Gastroesophageal sphincter (tissue), 4 donors: ENCODE data around the gene INCENP. TPM values are rescaled to one million over a fixed set of nuclear protein-coding genes. Genes with fewer than 3 reads are reported as not detected.

Experiments used
- ATAC-seq: fragments of 150-250 bp; one replicate; pipeline ENCODE4 v1.9.1; 2016; ENCODE audit warnings: mild to moderate bottlenecking, moderate library complexity
- H3K27ac ChIP-seq, 4 donors: fragments of 200-600 bp; sonication (generic) in 3 of 4; 1 replicate in 3 of 4; 2 replicates in 1 of 4; pipeline ENCODE4 v1.5.1; 2016 to 2019
- H3K27me3 ChIP-seq: fragments of 200-600 bp; sonication (generic); one replicate; pipeline ENCODE4 v1.5.1; 2019
- H3K36me3 ChIP-seq, 2 donors: fragments of 200-600 bp; sonication (generic); one replicate each; pipeline ENCODE4 v1.5.1; 2019; ENCODE audit warnings: control low read depth in 1 of 2
- H3K4me1 ChIP-seq, 3 donors: fragments of 200-600 bp; sonication (generic); 1 replicate in 2 of 3; 2 replicates in 1 of 3; pipeline ENCODE4 v1.5.1; 2016 to 2019; ENCODE audit warnings: control low read depth in 2 of 3
- H3K4me3 ChIP-seq, 2 donors: fragments of 200-600 bp; sonication (generic); one replicate each; pipeline ENCODE4 v1.5.1; 2019; ENCODE audit warnings: mild to moderate bottlenecking in 1 of 2, moderate library complexity in 1 of 2
- H3K9me3 ChIP-seq, 3 donors: fragments of 200-600 bp; sonication (generic); one replicate each; pipeline ENCODE4 v1.5.1; 2017 to 2019; ENCODE audit warnings: control low read depth in 2 of 3
- CTCF ChIP-seq, 4 experiments: fragments of 200-600 bp in 2 of 4; fragments of 450-650 bp in 2 of 4; sonication (generic) in 1 of 4; IDR thresholded peaks; one replicate each; pipeline ENCODE4 v1.5.1; 2017 to 2019; ENCODE audit warnings: antibody characterized with exemption in 4 of 4, mild to moderate bottlenecking in 2 of 4, moderate library complexity in 2 of 4
- EP300 ChIP-seq: sonication (generic); formaldehyde crosslinking; IDR thresholded peaks from one replicate; pipeline ENCODE4 v1.6.1; 2017; ENCODE audit warnings: antibody characterized with exemption, mild to moderate bottlenecking
- POLR2A ChIP-seq, 2 donors: fragments of 450-650 bp; IDR thresholded peaks; one replicate each; pipeline ENCODE4 v1.6.1; 2017; ENCODE audit warnings: antibody characterized with exemption in 2 of 2, mild to moderate bottlenecking in 2 of 2, moderate library complexity in 1 of 2
- POLR2AphosphoS5 ChIP-seq: sonication (generic); formaldehyde crosslinking; IDR thresholded peaks from one replicate; pipeline ENCODE4 v1.6.1; 2017; ENCODE audit warnings: antibody characterized with exemption
- WGBS, 2 donors: methylation state at CpG; one replicate each; pipeline ENCODE4 v1.1.5; 2018; ENCODE audit warnings: low coverage in 1 of 2; 5-methylcytosine and 5-hydroxymethylcytosine counted together
- total RNA-seq, 4 donors: library from RNA; depleted of rRNA; stranded (reverse); fragments of >200 nt; gene quantifications; one replicate each; pipeline ENCODE4 v1.1.0, GENCODE V29; 2016

Gene INCENP
- total RNA-seq, 4 donors from 2014 or later: 10.5 to 28.3 (median 16.8) TPM

DNA sequence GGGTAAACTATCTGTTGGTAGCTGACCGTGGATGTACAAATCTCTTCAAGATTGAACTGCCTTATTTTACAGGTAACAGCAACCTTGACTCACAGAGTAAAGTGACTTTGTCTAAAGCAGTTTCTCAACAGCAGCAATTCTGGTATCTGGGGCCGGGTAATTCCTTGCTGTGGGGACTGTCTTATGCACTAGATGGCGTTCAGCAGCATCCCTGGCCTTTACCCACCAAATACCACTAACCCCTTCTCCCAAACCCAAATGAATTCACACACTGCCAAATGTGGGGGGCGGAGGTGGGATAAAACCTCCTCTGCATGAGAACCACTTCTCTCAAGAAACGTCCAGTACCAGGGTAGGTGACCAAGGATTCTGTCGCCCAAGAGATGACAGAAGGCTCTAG lies 1.7 kb upstream of the INCENP start:
- no peak overlapping the region for H3K4me3 ChIP-seq
- 51 to 62% methylated on average over 4 to 5 of the region's 6 CpGs for WGBS, 2 donors
- TF ChIP-seq EP300 (no peak), CTCF (IDR thresholded peaks at IDR 0.05) (no peak), POLR2A (IDR thresholded peaks at IDR 0.05) (no peak), POLR2AphosphoS5 (no peak)

DNA sequence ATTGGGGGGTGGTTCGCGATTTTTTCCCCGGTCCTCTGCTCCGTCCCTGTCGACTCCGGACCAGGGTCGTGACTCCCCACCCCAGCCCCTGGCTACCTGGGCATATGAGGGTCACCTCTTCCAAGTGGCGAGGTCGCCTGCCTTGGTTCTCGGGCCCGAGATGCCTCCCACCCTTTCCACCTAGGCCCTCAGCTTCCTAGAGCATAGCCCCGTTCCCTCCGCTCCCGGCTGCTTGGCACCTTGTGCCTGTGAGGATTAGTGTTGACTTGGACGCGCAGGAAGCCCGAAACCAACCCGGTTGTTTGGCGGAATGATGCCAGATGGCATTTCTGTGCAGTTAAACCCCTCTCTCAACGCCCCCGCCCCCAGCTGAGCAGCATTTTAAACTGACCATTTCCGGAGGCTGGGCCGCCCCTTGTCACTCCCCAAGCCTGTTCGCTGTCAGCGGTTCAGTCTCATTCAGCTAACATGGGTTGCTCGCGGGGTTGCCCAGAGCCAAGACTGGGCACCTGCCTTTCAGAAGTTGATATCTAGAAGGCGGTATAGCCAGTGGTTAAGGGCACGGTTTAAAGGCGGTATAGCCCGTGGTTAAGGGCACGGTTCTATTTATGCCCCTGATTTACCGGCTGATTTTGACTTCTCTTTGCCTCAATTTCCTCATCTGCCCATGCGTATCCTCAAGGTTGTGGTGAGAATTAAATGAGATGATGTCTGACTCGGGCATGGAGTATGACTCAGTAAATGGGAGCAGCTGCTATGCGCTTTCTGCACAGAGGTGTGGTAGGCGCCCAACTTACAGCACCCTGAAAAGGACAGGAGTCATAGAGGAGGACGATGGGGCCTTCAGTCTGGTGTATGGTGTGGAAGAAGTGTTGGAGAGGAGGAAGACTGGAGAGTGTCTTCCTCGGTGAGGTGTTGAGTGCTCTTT lies 639 bp downstream of the INCENP start:
- H3K4me1 ChIP-seq: peaks cover 0 to 22% (median 9%) of the 10 kb centered on the region in 3 donors
- no peak for TF ChIP-seq POLR2AphosphoS5
- TF ChIP-seq POLR2A (IDR thresholded peaks at IDR 0.05): no peak
- no peaks in the 10 kb centered on the region for H3K9me3 ChIP-seq
- ATAC-seq: peak; percentile 4
- peak overlapping the region; percentile 51 to 86 for H3K4me3 ChIP-seq
- peak overlapping the region in 3 of 4 donors; percentile 65 to 79 (median 68) for H3K27ac ChIP-seq
- H3K36me3 ChIP-seq: peaks cover 0 to 15% of the 10 kb centered on the region in 2 donors
- no peaks in the 10 kb centered on the region for H3K27me3 ChIP-seq
- 5 to 7% methylated on average over 14 of the region's 39 CpGs for WGBS, 2 donors

More for the DNA sequence above, 1.7 kb upstream of the INCENP start:
- Histone ChIP-seq H3K36me3 (no peaks in the 10 kb centered on the region), H3K4me1 (peaks cover 0 to 22% (median 9%) of the 10 kb centered on the region in 3 donors), H3K27me3 (no peaks in the 10 kb centered on the region), H3K9me3 (no peaks in the 10 kb centered on the region), H3K27ac (no peak overlapping the region)
- ATAC-seq: no peak

GRCh38 chr11:62125316-62125715 lies 1.5 kb downstream of the INCENP start:
- ATAC-seq: no peak
- Histone ChIP-seq H3K4me3 (peak overlapping the region in 1 of 2 donors; percentile 86), H3K27ac (no peak overlapping the region), H3K36me3 (peaks cover 0 to 24% of the 10 kb centered on the region in 2 donors), H3K4me1 (peaks cover 0 to 22% (median 9%) of the 10 kb centered on the region in 3 donors), H3K27me3 (no peaks in the 10 kb centered on the region), H3K9me3 (no peaks in the 10 kb centered on the region)
- TF ChIP-seq CTCF (IDR thresholded peaks at IDR 0.05) (no peak), POLR2AphosphoS5 (no peak), POLR2A (IDR thresholded peaks at IDR 0.05) (no peak), EP300 (no peak)
- WGBS, 2 donors: 40 to 42% methylated on average over 1 to 4 of the region's 4 CpGs

GRCh38 chr11:62125881-62126280 lies 2.1 kb downstream of the INCENP start:
- H3K4me1 ChIP-seq: peaks cover 0 to 22% (median 9%) of the 10 kb centered on the region in 3 donors
- TF ChIP-seq POLR2AphosphoS5 (no peak), EP300 (no peak), POLR2A (IDR thresholded peaks at IDR 0.05) (no peak), CTCF (IDR thresholded peaks at IDR 0.05) (no peak)
- H3K4me3 ChIP-seq: no peak overlapping the region
- no peaks in the 10 kb centered on the region for H3K27me3 ChIP-seq
- H3K9me3 ChIP-seq: no peaks in the 10 kb centered on the region
- WGBS, 2 donors: 40 to 84% methylated on average over 1 to 2 of the region's 3 CpGs
- no peak overlapping the region for H3K27ac ChIP-seq
- no peak for ATAC-seq
- peaks cover 0 to 30% of the 10 kb centered on the region in 2 donors for H3K36me3 ChIP-seq

DNA sequence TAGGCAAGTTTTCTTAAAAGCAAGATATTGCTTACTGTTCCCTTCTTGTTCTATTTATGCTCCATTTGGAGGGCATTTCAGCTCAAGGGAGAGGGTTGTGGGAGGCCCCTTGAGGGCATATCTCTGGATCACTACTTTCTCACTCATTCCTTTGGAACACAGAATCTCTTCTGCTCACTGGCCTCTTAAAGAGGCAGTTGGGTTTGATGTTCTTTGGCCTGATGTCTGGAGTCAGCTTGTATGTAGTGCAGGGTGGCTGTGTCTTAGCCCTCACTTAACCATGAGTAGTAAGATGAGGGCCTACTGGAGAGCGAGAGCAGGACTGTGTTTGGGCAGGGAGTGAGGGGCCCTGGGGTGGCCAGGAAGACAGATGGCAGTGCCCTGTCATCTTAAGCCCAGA lies 3.6 kb downstream of the INCENP start:
- TF ChIP-seq POLR2AphosphoS5 (no peak), POLR2A (IDR thresholded peaks at IDR 0.05) (no peak), EP300 (no peak), CTCF (IDR thresholded peaks at IDR 0.05) (no peak)
- Histone ChIP-seq H3K4me1 (peaks cover 0 to 22% (median 9%) of the 10 kb centered on the region in 3 donors), H3K4me3 (no peak overlapping the region), H3K27me3 (no peaks in the 10 kb centered on the region), H3K9me3 (no peaks in the 10 kb centered on the region), H3K27ac (no peak overlapping the region), H3K36me3 (peaks cover 0 to 45% of the 10 kb centered on the region in 2 donors)
- ATAC-seq: no peak
- no CpG with 5 or more reads among the region's 1 CpG for WGBS, 2 donors
